ENCODE data around the gene METTL21A. TPM values are rescaled to one million over a fixed set of nuclear protein-coding genes. Genes with fewer than 3 reads are reported as not detected.

METTL21A gene
- total and polyA plus RNA-seq, 2 donors (not counting 1 experiment from before 2014, with no cell fraction given) = 9.4 to 11.4 TPM

GRCh38 chr2:207673431-207673830 lies 48.2 kb upstream of the METTL21A start:
- H4K20me1 ChIP-seq (ENCODE audit: control insufficient read depth, extremely low read depth, insufficient read depth, low read length) = no peaks in the 10 kb centered on the region
- no peak for DNase-seq (ENCODE audit: low read depth in 2 of 2)
- no peak overlapping the region for H3K4me3 ChIP-seq (replicated peaks in 1 of 4; ENCODE audit: control extremely low read depth in 1 of 4, insufficient read depth in 1 of 4, low read depth in 3 of 4, low read length in 4 of 4)
- H3K9me3 ChIP-seq (ENCODE audit: control insufficient read depth, insufficient read depth, low read depth, low read length) = no peaks in the 10 kb centered on the region
- no peak overlapping the region for H3K27ac ChIP-seq (ENCODE audit: insufficient read depth, low read length)
- TF ChIP-seq CTCF (conservative IDR thresholded peaks at IDR 0.05 in 1 of 2, IDR thresholded peaks at IDR 0.05 in 1 of 2; ENCODE audit: low read depth in 1 of 2, low read length in 2 of 2) = no peak
- no peak for TF ChIP-seq EZH2 (IDR thresholded peaks at IDR 0.05; ENCODE audit: low read length, missing control alignments)
- no peaks in the 10 kb centered on the region for H3K36me3 ChIP-seq (ENCODE audit: control insufficient read depth, insufficient read depth, low read length)
- no peaks in the 10 kb centered on the region for H3K79me2 ChIP-seq (ENCODE audit: control insufficient read depth, insufficient read depth, low read length)
- H3K9ac ChIP-seq (ENCODE audit: insufficient read depth, low read length) = no peak overlapping the region
- no peaks in the 10 kb centered on the region for H3K27me3 ChIP-seq (ENCODE audit: control insufficient read depth, insufficient read depth, low read length)
- H3K4me1 ChIP-seq (ENCODE audit: control insufficient read depth, extremely low read depth, insufficient read depth, low read length) = peaks cover 3% of the 10 kb centered on the region
- no peak overlapping the region for H2AFZ ChIP-seq (ENCODE audit: low read length)
- H3K4me2 ChIP-seq (ENCODE audit: extremely low read depth, insufficient read depth, low read length) = no peak overlapping the region

GRCh38 chr2:207670887-207671286 lies 45.7 kb upstream of the METTL21A start:
- Histone ChIP-seq H3K27me3 (ENCODE audit: control insufficient read depth, insufficient read depth, low read length) (no peaks in the 10 kb centered on the region), H3K4me2 (ENCODE audit: extremely low read depth, insufficient read depth, low read length) (no peak overlapping the region), H3K79me2 (ENCODE audit: control insufficient read depth, insufficient read depth, low read length) (no peaks in the 10 kb centered on the region), H3K4me3 (replicated peaks in 1 of 4; ENCODE audit: control extremely low read depth in 1 of 4, insufficient read depth in 1 of 4, low read depth in 3 of 4, low read length in 4 of 4) (no peak overlapping the region), H3K4me1 (ENCODE audit: control insufficient read depth, extremely low read depth, insufficient read depth, low read length) (no peaks in the 10 kb centered on the region), H3K36me3 (ENCODE audit: control insufficient read depth, insufficient read depth, low read length) (no peaks in the 10 kb centered on the region), H4K20me1 (ENCODE audit: control insufficient read depth, extremely low read depth, insufficient read depth, low read length) (no peaks in the 10 kb centered on the region), H3K9me3 (ENCODE audit: control insufficient read depth, insufficient read depth, low read depth, low read length) (no peaks in the 10 kb centered on the region), H3K27ac (ENCODE audit: insufficient read depth, low read length) (no peak overlapping the region), H3K9ac (ENCODE audit: insufficient read depth, low read length) (no peak overlapping the region), H2AFZ (ENCODE audit: low read length) (no peak overlapping the region)
- DNase-seq (ENCODE audit: low read depth in 2 of 2) = no peak
- TF ChIP-seq EZH2 (IDR thresholded peaks at IDR 0.05; ENCODE audit: low read length, missing control alignments) (no peak), CTCF (conservative IDR thresholded peaks at IDR 0.05 in 1 of 2, IDR thresholded peaks at IDR 0.05 in 1 of 2; ENCODE audit: low read depth in 1 of 2, low read length in 2 of 2) (no peak)

- no peak for TF ChIP-seq EZH2 (IDR thresholded peaks at IDR 0.05; ENCODE audit: low read length, missing control alignments)
- H3K9ac ChIP-seq (ENCODE audit: insufficient read depth, low read length) = no peak overlapping the region
- no peaks in the 10 kb centered on the region for H3K4me1 ChIP-seq (ENCODE audit: control insufficient read depth, extremely low read depth, insufficient read depth, low read length)
- H3K36me3 ChIP-seq (ENCODE audit: control insufficient read depth, insufficient read depth, low read length) = no peaks in the 10 kb centered on the region
- H3K9me3 ChIP-seq (ENCODE audit: control insufficient read depth, insufficient read depth, low read depth, low read length) = no peaks in the 10 kb centered on the region
- H3K79me2 ChIP-seq (ENCODE audit: control insufficient read depth, insufficient read depth, low read length) = no peaks in the 10 kb centered on the region
- H3K27me3 ChIP-seq (ENCODE audit: control insufficient read depth, insufficient read depth, low read length) = no peaks in the 10 kb centered on the region
- no peak overlapping the region for H2AFZ ChIP-seq (ENCODE audit: low read length)
- no peak overlapping the region for H3K27ac ChIP-seq (ENCODE audit: insufficient read depth, low read length)
- no peaks in the 10 kb centered on the region for H4K20me1 ChIP-seq (ENCODE audit: control insufficient read depth, extremely low read depth, insufficient read depth, low read length)
- DNase-seq (ENCODE audit: low read depth in 2 of 2) = no peak
- H3K4me3 ChIP-seq (replicated peaks in 1 of 4; ENCODE audit: control extremely low read depth in 1 of 4, insufficient read depth in 1 of 4, low read depth in 3 of 4, low read length in 4 of 4) = no peak overlapping the region
- no peak overlapping the region for H3K4me2 ChIP-seq (ENCODE audit: extremely low read depth, insufficient read depth, low read length)
Measured at GRCh38 chr2:207663870-207664545, 38.8 kb upstream of the METTL21A start.

Measured in fibroblast of lung (primary cell).